CD1c-positive myeloid dendritic cell (primary cell): ENCODE data around the gene PTPRN2.
"Not testable (repeated sequence)": the region's sequence is repeated elsewhere in the genome, so short reads cannot be mapped to it uniquely, and the experiment has no call there.

ENCODE experiments used
- DNase-seq: peaks from one replicate; pipeline ENCODE4 v3.0.0-alpha.2; 2016; ENCODE audit errors: extremely low spot score

Gene PTPRN2

DNA sequence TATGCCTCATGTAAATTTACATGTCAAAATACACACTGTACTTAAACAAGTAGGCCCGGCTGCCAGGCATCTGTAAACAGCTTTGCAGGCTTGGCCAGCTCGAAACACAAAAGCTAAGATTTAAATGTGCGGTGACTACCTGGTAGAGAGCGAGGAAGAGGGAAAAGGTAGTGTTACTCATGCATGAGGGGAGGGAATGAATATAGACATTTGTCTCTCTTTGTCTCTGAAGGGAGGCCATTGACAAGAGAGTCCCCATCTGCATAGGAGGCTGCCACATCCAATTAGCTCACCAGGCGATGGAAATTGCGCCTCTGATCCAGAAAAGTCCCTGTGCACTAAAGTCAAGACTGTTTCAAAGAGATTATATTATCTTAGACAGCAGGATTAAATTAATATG, 535.8 kb downstream of the PTPRN2 start:
- no peak for DNase-seq

DNA sequence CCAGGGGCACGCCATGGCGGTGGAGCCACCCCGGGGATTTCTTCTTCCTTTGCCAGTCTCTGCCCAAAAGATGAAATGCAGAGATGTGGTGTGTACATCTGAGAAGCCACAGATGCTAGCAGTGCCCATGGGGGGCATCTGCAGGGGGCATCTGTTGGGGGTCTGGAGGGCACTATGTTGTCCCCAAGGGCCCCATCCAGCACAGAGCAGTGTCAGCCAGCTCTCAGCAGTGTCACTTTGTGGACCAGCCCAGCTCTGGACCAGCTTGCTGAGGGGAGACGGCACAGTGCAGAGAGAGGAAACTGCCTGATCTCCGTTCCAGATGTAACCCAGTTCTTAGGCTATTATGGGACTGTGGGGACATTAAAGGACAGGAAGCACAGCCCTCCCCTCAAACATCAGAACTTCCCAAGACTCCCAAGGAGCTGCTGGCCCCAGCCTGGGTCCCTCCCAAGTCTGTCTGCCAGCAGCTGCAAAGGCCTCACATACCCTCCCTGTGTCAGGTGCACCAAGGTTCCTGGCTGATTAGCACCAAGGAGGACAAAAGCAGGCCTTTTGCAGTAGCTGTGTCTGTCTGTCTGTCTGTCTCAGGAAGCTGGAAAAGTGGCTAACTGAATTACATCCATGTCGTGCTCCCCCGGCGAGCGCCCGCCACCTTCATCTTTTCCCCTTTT, 536.5 kb downstream of the PTPRN2 start:
- no peak for DNase-seq

DNA sequence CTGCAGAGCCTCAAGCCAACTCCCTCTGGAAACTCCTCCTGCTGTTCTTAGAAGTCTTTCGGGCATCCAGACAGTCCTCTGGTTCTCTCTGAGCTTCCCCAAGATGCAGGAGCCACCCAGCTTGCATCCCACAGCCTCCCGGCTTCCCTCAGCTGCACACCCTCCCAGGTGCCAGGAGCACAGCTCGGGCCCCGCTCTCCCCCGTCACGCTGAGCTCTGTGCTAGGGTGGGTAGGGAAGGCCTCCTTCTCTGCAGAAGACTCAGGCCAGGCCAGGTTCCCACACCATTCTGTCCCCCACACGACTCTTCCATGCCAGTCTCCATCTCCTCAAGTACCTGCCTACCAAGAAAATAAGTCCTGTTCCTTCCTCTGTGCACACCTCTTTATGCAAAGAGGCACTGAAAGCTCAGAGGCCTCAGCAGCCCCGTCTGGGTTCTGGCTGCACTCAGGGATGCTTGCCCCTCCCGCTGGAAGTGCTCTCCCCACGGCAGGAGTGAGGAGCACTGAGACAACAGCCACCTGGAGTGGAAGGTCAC, 537.1 kb downstream of the PTPRN2 start:
- DNase-seq = no peak

DNA sequence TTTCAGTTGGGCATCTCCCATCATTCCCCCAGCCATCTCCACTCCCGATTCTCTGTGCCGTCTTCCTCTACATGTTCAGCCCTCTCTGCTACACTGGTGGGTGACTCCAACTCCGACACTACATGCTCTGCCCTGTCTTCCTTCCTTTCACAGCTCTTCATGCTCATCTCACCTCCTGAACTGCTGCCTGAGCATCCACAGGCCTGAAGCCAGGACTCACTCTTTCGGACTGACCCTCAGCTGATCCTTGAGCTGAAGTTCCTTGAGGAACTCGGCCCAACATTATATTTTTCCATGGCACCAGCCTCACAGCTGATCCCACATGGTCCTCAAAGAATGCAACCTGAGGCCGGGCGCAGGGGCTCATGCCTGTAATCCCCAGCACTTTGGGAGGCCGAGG, 538.4 kb downstream of the PTPRN2 start:
- DNase-seq = no peak

DNA sequence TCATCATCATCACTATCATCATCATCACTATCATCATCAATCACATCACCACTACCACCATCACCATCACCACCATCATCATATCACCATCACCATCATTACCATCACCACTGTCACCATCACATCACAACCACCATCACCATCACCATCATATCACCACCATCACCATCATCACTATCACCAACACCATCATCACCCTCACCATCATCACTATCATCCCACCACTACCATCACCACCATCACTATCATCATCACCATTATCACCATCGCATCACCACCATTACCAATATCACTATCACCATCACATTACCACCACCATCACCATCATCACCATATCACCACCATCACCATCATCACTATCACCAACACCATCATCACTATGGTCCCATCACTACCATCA, 539.1 kb downstream of the PTPRN2 start:
- no peak for DNase-seq

DNA sequence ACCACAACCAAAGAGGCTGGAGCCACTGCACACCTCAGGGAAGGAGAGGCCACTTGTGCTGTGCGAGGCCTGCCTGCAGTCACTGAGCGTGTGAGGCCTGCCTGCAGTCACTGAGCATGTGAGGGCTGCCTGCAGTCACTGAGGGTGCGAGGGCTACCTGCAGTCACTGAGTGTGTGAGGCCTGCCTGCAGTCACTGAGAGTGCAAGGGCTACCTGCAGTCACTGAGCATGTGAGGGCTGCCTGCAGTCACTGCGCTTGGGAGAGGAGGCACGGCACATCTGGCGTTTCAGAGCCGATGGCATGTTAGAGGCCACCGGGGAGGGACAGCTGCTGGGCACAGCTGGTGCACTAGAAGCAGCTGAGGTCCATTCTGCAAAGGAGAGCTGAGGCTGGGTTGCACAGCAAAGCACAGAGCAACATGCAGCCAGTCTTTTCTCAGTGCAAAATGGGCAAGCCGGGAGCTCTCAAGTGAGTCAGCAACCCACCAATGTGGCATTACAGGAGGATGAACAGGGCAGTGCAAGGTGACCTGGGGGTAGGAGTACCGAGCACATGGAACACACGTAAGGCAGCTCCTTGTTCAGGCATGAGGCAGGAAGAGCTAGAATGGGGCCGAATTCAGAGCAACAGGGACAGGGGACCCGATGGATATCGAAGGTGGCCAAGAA, 540.1 kb downstream of the PTPRN2 start:
- DNase-seq = no peak

DNA sequence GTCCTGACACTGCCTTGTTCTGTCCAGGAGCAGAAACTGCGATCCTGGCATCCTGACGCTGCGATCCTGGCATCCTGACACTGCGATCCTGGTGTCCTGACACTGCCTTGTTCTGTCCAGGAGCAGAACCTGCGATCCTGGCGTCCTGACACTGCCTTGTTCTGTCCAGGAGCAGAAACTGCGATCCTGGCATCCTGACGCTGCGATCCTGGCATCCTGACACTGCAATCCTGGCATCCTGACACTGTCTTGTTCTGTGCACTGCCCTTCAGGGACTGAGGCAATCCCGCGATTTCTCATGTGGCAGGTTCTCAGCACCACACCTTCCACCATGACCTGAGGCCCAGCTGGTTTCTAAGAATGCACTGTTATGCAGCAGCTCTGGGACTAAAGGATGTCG, 541.4 kb downstream of the PTPRN2 start:
- DNase-seq = not testable (repeated sequence)

DNA sequence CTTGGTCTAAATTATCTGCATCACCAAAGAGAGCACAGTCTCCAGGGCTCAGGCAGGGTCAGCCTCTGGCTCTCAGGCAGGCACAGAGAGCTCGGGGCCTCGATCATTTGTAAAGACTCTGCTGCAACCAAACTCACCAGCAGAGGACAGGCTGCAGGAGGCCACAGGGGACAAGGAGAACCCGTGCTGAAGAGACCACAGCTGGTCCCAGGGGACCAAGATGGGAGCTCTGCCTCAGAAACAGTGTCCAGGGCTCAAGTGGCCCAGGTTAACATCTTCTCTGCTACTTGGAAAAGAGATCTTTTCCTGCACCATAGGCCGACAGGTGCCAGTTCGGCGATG, 543.2 kb downstream of the PTPRN2 start:
- DNase-seq = no peak

DNA sequence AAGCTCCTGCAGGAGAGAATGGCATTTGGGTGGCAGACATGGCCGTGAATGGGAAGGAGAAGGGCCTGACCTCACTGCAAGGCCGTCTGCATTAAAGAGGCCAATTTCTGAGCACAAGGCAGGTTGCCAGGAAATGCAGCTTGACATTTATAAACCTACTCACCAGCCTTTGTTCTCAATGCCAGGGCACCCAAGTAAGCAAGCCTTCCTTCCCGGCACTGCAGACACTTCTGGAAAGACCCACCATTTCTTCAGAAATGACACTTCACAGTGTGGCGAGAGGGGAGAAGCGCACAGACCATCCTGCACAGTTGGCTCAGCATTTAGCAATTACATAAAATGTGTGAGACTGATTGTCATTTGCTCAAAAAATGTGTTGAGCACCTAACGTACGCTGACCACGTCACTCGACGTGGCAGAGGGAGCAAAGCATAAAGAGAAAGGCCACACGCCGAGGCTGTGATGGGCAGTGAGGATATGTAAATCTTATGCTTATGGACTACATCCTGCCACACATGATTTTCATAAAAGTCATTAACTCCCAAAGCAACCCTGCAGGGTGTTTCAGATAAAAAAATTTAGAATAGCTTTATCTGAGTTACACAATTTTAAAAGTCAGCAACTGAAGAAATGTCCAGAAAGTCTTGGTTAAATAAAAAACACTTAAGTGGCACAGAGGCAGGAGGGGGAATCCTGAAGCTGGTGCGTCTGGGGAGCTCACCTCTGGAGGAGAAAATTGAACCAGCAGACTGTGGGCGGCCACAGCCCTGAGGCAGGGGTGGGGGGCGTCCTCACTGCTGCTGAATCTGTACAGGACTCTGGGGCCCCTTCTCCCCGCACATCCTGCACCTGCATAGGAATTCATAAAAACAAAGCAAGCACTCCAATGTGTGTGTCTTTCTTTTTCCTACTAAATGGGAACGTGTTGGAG, 543.8 kb downstream of the PTPRN2 start:
- no peak for DNase-seq

DNA sequence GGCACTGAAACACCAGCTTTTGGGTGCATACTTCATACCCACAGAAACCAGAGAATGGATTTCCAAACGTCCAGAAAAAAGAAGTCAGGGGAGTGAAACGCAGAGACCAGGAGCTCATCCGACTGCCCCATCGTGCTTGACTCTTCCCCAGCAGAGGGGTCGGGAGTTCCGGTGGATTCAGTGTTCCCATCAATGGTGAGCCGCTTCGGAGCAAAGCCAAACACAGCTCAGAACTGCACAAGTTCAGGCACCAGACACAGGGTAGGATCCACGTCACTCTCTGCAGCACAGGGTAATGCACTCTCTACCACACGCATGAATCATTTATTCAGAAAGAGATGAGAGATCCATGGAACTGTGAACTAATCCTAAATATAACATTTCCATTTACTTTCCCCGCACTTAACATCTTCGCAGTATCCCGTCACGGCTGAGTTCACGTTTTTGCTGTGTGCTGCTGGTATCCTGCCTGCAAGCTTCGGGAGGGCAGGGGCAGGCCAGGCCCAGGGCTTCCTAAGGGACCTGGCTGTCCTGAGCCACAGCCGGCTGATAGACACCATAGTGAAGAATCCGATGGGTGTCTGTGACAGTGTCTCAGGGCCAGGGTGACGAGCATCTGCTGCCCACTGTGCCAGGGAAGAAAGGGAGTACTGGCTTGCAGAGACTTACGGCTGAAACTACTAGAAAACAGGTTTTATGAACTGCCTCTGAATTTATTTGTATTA, 545.3 kb downstream of the PTPRN2 start:
- DNase-seq = no peak

DNA sequence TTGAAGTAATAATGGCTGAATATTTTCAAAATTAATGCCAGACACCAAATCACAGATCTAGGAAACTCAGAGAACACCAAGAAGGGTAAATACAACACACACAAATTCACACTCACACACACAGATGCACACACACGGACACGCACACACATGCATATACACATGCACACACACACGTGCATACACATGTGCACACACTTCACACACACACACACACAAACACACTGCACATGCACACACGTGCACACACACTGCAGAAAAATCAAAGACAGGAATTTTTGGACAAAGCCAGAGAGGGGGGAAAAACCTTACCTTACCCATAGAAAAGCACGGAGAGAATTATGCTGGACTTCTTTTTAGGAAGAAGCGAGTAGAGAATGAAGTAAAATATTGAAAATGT, 547.4 kb downstream of the PTPRN2 start:
- DNase-seq = no peak

DNA sequence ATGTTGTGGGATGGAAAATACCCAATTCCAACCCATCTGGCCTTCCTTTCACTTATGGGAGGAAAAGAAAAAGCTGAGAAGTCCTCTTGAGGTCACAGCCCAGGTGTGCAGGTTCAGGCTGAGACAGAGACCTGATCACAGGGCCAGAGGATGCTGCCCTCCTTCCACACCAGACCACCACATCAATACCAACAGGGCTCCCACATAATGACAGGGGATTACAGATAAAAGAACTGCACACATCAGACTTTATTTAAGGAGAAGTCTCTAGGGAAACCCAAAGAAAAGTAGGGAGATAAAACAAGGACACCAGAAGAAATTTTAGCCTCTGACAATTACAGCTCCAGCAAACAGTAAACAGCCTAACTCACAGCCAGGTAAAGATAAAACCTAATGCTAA, 548.4 kb downstream of the PTPRN2 start:
- no peak for DNase-seq

DNA sequence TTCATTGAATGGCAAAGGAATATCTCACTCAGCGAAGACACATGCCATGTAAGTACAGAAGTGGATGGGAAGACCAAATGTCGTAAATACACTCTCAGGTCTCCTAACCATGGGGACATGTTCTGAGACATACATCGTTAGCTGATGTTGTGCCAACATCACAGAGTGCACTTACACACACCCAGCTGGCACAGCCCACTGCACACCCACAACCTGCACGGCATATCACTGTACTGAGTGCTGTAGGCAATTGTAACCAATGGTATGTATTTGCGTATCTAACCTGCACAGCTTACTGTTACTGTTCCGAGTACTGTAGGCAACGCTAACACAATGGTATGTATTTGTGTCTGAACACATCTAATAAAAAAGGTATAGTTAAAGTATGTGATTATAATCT, 550.4 kb downstream of the PTPRN2 start:
- no peak for DNase-seq

DNA sequence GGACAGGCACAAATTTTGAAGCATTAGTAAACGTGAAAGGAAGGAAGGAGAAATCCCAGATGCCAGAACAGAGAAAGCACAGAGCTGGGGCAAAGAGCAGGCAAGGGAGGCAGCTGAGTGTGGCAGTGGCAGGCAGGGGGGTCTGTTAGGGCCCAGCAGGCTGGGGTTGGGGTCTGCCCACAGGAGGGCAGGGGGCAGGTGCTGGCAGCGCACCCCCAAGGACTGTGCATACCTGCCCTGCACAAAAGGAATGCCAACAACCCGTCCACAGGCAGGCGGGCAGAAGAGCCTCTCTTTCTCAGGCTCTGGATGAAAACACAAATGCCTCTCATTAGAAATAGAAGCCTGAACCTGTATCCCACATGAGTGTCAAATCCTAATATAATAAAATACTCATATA, 552.3 kb downstream of the PTPRN2 start:
- DNase-seq = no peak

DNA sequence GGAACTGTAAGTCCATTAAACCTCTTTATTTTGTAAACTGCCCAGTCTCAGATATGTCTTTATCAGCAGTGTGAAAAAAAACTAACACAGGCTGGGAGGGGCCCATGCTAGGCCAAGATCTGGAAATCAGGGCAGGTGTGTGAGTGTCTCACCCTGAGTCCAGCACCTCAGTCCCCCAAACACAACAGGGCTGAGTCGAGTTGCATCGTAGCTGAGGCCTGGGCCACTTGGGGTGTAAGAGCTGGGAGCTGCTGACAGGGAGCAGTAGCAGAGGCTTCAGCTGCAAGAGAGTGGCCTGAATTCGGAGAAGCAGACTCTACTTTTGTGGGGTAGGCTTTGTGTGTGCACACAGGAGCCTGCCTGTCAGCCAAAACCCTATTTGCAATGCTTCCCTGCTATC, 553.1 kb downstream of the PTPRN2 start:
- no peak for DNase-seq

DNA sequence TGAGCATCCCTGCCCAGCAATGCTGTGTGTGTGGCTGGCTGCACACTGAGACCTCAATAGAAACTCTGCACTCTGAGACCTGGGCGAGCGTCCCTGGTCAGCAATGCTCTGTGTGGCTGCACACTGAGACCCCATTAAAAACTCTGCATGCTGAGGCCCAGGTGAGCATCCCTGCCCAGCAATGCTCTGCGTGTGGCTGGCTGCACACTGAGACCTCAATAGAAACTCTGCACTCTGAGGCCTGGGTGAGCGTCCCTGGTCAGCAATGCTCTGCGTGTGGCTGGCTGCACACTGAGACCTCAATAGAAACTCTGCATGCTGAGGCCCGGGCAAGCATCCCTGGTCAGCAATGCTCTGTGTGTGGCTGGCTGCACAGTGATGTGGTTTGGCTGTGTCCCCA, 553.7 kb downstream of the PTPRN2 start:
- not testable (repeated sequence) for DNase-seq

DNA sequence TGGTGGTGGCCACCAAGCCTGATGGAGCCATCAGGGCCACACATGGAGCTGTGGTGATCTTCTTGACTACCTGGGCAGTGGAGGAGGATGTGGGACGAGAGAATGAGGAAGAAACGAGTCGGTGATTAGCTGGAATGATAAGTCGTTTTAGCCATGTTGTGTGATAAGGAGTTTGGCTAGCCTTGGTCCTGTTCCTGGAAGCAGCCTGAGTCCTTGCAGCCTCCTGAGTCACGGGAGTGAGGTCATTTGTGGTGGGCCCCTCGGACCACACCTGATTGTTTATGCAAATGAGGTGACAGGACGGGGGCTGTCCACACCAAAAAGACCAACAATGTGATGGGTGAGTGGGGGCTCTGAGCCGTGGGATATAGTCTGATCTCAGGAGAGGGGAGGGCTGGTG, 554.4 kb downstream of the PTPRN2 start:
- no peak for DNase-seq

DNA sequence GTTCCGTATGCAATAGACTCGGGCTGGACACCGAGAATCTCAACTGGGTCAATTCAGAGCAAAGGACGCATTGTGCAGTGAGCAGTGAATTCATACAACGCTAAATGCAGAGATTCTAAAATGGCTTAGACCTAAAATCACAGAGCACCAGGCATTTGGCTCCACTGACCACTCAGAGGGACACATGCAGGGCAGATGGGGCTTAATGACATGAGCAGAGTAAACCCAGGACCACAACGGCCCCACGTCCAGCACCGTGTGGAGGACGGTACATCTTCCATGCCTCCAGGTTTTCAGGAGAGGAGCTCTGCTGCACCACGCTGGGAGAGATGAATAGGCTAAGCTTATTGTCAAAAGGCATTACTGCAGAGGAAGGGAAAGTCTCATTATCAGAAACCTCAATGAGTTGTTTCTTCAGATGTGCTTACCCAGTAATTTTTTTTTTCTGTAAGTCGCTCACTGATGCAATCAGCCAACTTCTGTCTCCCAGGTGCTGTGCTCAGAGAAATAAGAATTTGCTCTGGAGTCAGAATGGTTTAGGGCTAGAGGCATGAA, 555.0 kb downstream of the PTPRN2 start:
- DNase-seq = no peak

DNA sequence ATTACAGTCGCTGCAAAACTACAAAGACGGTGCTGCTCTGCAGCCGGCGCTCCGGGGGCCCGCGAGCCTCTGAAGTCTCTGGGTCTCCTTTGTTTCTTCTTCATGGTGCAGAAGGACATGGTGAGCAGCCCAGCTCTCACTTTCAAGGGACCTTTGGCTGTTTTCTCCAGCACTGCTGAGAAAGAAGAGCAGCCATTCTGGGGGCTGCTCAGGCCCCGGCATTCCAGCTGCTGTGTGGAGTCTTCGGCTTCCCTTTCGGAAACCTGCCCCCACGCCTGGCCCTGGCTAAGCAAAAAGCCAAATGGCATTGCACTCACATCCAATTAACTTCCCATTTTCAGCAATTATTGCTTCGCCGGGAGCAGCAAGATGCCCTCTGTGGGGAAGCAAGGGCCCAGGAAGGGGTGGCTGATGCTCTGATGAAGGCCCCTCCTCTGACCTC, 555.7 kb downstream of the PTPRN2 start:
- DNase-seq = no peak

DNA sequence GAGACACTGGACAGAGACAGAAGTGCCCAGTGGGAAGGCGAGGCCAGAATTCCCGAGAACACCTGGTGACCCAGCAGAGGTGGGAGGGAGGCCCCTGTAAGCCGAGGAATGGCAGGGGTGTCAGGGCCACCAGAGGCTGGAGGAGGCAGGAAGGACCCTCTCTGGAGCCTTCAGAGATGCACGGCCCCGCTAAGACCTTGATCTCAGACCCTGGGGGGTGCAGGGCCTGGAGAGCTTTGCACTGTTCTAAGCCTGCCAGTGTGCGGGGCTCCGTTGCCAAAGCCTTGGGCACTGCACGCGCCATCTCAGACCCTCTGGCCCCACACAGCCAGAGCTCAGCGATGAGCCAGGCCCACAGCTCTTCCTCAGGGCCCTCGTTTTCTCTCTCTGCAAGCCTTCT, 557.1 kb downstream of the PTPRN2 start:
- no peak for DNase-seq

DNA sequence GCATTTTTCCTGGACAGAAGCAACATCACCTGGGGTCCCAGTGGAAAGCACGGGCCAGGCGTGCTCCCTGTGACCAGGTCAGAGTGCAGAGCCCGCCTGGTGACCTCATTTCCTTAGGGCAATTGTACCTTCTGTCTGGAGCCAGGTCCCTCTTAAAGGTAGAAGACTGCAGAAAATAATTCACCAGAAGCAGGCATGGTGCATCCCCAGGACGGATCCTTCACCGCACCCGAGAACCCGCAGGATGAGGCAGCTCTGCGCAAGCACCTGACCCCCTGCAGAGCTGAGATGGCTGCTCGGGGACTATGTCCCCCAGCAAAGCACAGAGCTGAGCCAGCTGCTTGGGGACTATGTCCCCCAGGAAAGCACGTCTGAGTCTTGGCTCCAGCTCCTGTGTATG, 557.6 kb downstream of the PTPRN2 start:
- DNase-seq = no peak

DNA sequence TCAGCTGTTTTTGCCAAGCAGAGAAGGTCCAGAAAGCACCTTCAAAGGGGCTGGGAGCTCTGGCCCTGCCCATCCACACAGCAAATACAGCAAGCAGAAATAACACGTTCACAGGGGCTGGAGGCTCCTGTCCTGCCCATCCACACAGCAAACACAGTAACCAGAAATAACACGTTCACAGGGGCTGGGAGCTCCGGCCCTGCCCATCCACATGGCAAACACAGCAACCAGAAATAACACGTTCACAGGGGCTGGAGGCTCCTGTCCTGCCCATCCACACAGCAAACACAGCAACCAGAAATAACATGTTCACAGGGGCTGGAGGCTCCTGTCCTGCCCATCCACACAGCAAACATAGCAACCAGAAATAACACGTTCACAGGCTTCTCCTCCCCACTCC, 558.1 kb downstream of the PTPRN2 start:
- DNase-seq = no peak
